Effector memory CD4-positive, alpha-beta T cell (primary cell): ENCODE data around the gene MRPL20.
"Not testable (repeated sequence)": the region's sequence is repeated elsewhere in the genome, so short reads cannot be mapped to it uniquely, and the experiment has no call there.

ENCODE experiments used
- DNase-seq, 3 donors: peaks; one replicate each; pipeline ENCODE4 v3.0.0-alpha.2; 2020
- H3K27ac ChIP-seq: 2 replicates; pipeline ENCODE4 v1.7.0; 2013; ENCODE audit warnings: mild to moderate bottlenecking, low read length, moderate library complexity; ENCODE audit not compliant: insufficient read depth, poor library complexity, severe bottlenecking
- H3K27me3 ChIP-seq: replicated peaks from 2 replicates; pipeline ENCODE4 v1.7.0; 2013; ENCODE audit warnings: mild to moderate bottlenecking, low read length; ENCODE audit not compliant: insufficient read depth, control insufficient read depth, poor library complexity, severe bottlenecking
- H3K36me3 ChIP-seq: 2 replicates; pipeline ENCODE4 v1.7.0; 2013; ENCODE audit warnings: mild to moderate bottlenecking, low read length, moderate library complexity; ENCODE audit not compliant: control insufficient read depth, insufficient read depth
- H3K4me1 ChIP-seq: 2 replicates; pipeline ENCODE4 v1.7.0; 2013; ENCODE audit warnings: low read length, mild to moderate bottlenecking; ENCODE audit not compliant: control insufficient read depth, insufficient read depth, poor library complexity, severe bottlenecking
- H3K4me3 ChIP-seq: 2 replicates; pipeline ENCODE4 v1.7.0; 2013; ENCODE audit warnings: low read length, low read depth, mild to moderate bottlenecking; ENCODE audit not compliant: insufficient read depth, poor library complexity, severe bottlenecking
- H3K9me3 ChIP-seq: 2 replicates; pipeline ENCODE4 v1.7.0; 2013; ENCODE audit warnings: mild to moderate bottlenecking, low read length, moderate library complexity; ENCODE audit not compliant: control insufficient read depth

MRPL20 gene

GRCh38 chr1:1432274-1432950 is 25.3 kb upstream of the MRPL20 start:
- H3K27me3 ChIP-seq = peaks cover 30% of the 10 kb centered on the region
- peaks cover 9% of the 10 kb centered on the region for H3K4me1 ChIP-seq
- H3K36me3 ChIP-seq = no peaks in the 10 kb centered on the region
- no peak for DNase-seq
- no peak overlapping the region for H3K4me3 ChIP-seq
- no peaks in the 10 kb centered on the region for H3K9me3 ChIP-seq
- H3K27ac ChIP-seq = no peak overlapping the region

- Histone ChIP-seq H3K4me3 (no peak overlapping the region), H3K9me3 (no peaks in the 10 kb centered on the region), H3K27me3 (peaks cover 28% of the 10 kb centered on the region), H3K27ac (no peak overlapping the region), H3K36me3 (no peaks in the 10 kb centered on the region), H3K4me1 (peaks cover 12% of the 10 kb centered on the region)
- no peak for DNase-seq
These were observed 24.8 kb upstream of the MRPL20 start for GRCh38 chr1:1431845-1432273.

GRCh38 chr1:1430992-1431844 is 24.1 kb upstream of the MRPL20 start:
- Histone ChIP-seq H3K4me3 (no peak overlapping the region), H3K27me3 (peaks cover 29% of the 10 kb centered on the region), H3K27ac (no peak overlapping the region), H3K9me3 (no peaks in the 10 kb centered on the region), H3K36me3 (no peaks in the 10 kb centered on the region), H3K4me1 (peaks cover 12% of the 10 kb centered on the region)
- no peak for DNase-seq

GRCh38 chr1:1430114-1430982 is 23.3 kb upstream of the MRPL20 start:
- Histone ChIP-seq H3K9me3 (no peaks in the 10 kb centered on the region), H3K4me3 (no peak overlapping the region), H3K27me3 (peaks cover 24% of the 10 kb centered on the region), H3K4me1 (peaks cover 7% of the 10 kb centered on the region), H3K27ac (no peak overlapping the region), H3K36me3 (no peaks in the 10 kb centered on the region)
- no peak for DNase-seq

GRCh38 chr1:1429671-1430073 is 22.6 kb upstream of the MRPL20 start:
- H3K9me3 ChIP-seq = no peaks in the 10 kb centered on the region
- no peak overlapping the region for H3K4me3 ChIP-seq
- H3K27me3 ChIP-seq = peaks cover 17% of the 10 kb centered on the region
- H3K27ac ChIP-seq = no peak overlapping the region
- DNase-seq = no peak
- peaks cover 7% of the 10 kb centered on the region for H3K4me1 ChIP-seq
- no peaks in the 10 kb centered on the region for H3K36me3 ChIP-seq

GRCh38 chr1:1428967-1429366 is 21.9 kb upstream of the MRPL20 start:
- H3K4me1 ChIP-seq, H3K27ac ChIP-seq, DNase-seq, H3K4me3 ChIP-seq, H3K36me3 ChIP-seq, H3K9me3 ChIP-seq: not testable (repeated sequence)
- H3K27me3 ChIP-seq = peaks cover 14% of the 10 kb centered on the region

- DNase-seq = no peak
- peaks cover 7% of the 10 kb centered on the region for H3K4me1 ChIP-seq
These were observed 21.1 kb upstream of the MRPL20 start for GRCh38 chr1:1428174-1428573.

GRCh38 chr1:1427820-1428148 is 20.7 kb upstream of the MRPL20 start:
- peaks cover 7% of the 10 kb centered on the region for H3K4me1 ChIP-seq

More at GRCh38 chr1:1428174-1428573, 21.1 kb upstream of the MRPL20 start:
- Histone ChIP-seq H3K27me3 (peaks cover 14% of the 10 kb centered on the region), H3K27ac (no peak overlapping the region), H3K36me3 (no peaks in the 10 kb centered on the region), H3K9me3 (no peaks in the 10 kb centered on the region), H3K4me3 (no peak overlapping the region)

GRCh38 chr1:1427106-1427819 is 20.2 kb upstream of the MRPL20 start:
- Histone ChIP-seq H3K9me3 (no peaks in the 10 kb centered on the region), H3K4me1 (peaks cover 7% of the 10 kb centered on the region), H3K27ac (no peak overlapping the region), H3K36me3 (no peaks in the 10 kb centered on the region), H3K4me3 (no peak overlapping the region), H3K27me3 (peaks cover 14% of the 10 kb centered on the region)
- no peak for DNase-seq

More at GRCh38 chr1:1427820-1428148, 20.7 kb upstream of the MRPL20 start:
- Histone ChIP-seq H3K27ac (no peak overlapping the region), H3K4me3 (no peak overlapping the region), H3K9me3 (no peaks in the 10 kb centered on the region), H3K27me3 (peaks cover 17% of the 10 kb centered on the region), H3K36me3 (no peaks in the 10 kb centered on the region)
- DNase-seq = no peak
